Endothelial cell (in vitro differentiated cells): ENCODE results near the gene PSME2. TPM values are rescaled to one million over a fixed set of nuclear protein-coding genes. Genes with fewer than 3 reads are reported as not detected.

ENCODE experiments used
- DNase-seq: peaks from one replicate; pipeline ENCODE4 v3.0.0; 2021; ENCODE audit warnings: low spot score
- H3K27ac Mint-ChIP-seq: one replicate; pipeline ENCODE4 v1.8.0; 2021; ENCODE audit warnings: mixed read lengths, inconsistent platforms; ENCODE audit not compliant: unreplicated experiment
- H3K27me3 Mint-ChIP-seq: one replicate; pipeline ENCODE4 v1.8.0; 2021; ENCODE audit warnings: mild to moderate bottlenecking, moderate library complexity, mixed read lengths, inconsistent platforms; ENCODE audit not compliant: unreplicated experiment
- H3K36me3 Mint-ChIP-seq: one replicate; pipeline ENCODE4 v1.8.0; 2021; ENCODE audit warnings: mild to moderate bottlenecking, low read depth, mixed read lengths, inconsistent platforms; ENCODE audit not compliant: unreplicated experiment
- H3K4me1 Mint-ChIP-seq: one replicate; pipeline ENCODE4 v1.8.0; 2021; ENCODE audit warnings: mild to moderate bottlenecking, mixed read lengths, inconsistent platforms; ENCODE audit not compliant: unreplicated experiment
- H3K4me3 Mint-ChIP-seq: one replicate; pipeline ENCODE4 v1.8.0; 2021; ENCODE audit warnings: mild to moderate bottlenecking, mixed read lengths, inconsistent platforms; ENCODE audit not compliant: unreplicated experiment
- H3K9me3 Mint-ChIP-seq: one replicate; pipeline ENCODE4 v1.8.0; 2021; ENCODE audit warnings: mixed read lengths, inconsistent platforms; ENCODE audit not compliant: unreplicated experiment
- CTCF ChIP-seq: fragments of 200-600 bp; sonication (generic); IDR thresholded peaks from one replicate; pipeline ENCODE4 v1.5.0; 2021; ENCODE audit warnings: antibody characterized with exemption; ENCODE audit not compliant: unreplicated experiment
- total RNA-seq: library from RNA; stranded (reverse); fragmentation: NEBNext Ultra II Directional; extraction: Animal tissue kit (Norgen Biotek cat#: 25700); gene quantifications from one replicate; pipeline ENCODE4 v1.2.1, GENCODE V29; 2021; ENCODE audit not compliant: unreplicated experiment

PSME2 gene
- total RNA-seq, 1 donor from 2014 or later: 73.6 TPM

- peak; percentile 67 for DNase-seq
- H3K9me3 Mint-ChIP-seq: no peaks in the 10 kb centered on the region
Observed at GRCh38 chr14:24113801-24114531, 32.4 kb downstream of the PSME2 start.

GRCh38 chr14:24113379-24113800, 33.0 kb downstream of the PSME2 start:
- H3K9me3 Mint-ChIP-seq: no peaks in the 10 kb centered on the region
- peaks cover 23% of the 10 kb centered on the region for H3K4me1 Mint-ChIP-seq
- H3K27ac Mint-ChIP-seq: peak overlapping the region; percentile 97
- H3K27me3 Mint-ChIP-seq: peaks cover 10% of the 10 kb centered on the region
- TF ChIP-seq CTCF: no peak
- peaks cover 5% of the 10 kb centered on the region for H3K36me3 Mint-ChIP-seq
- no peak for DNase-seq
- peak overlapping the region; percentile 95 for H3K4me3 Mint-ChIP-seq

More at GRCh38 chr14:24113801-24114531, 32.4 kb downstream of the PSME2 start:
- Mint-ChIP-seq H3K4me1 (peaks cover 20% of the 10 kb centered on the region), H3K4me3 (peak overlapping the region; percentile 95), H3K27me3 (peaks cover 10% of the 10 kb centered on the region), H3K27ac (peak overlapping the region; percentile 97), H3K36me3 (peaks cover 11% of the 10 kb centered on the region)
- TF ChIP-seq CTCF: no peak

DNA sequence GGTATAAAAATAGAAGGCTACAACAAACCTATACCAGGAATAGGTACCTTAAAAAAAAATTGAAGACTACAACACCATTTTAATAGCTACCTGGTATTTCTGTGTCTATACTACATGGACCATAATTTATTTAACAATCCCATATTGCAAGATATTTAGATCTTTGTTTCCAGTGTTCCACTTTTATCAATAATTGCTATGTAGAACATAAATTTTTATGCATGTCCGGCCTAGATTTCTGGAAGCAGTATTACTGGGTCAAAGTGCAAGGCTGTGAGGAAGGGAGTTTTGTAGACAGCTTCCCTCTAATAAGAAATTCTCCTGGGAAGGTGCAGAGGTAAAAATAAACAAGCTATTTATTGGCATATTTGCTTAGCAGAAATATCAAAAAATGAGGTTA, 35.9 kb downstream of the PSME2 start:
- no peak overlapping the region for H3K27ac Mint-ChIP-seq
- H3K4me1 Mint-ChIP-seq: peaks cover 15% of the 10 kb centered on the region
- peaks cover 3% of the 10 kb centered on the region for H3K36me3 Mint-ChIP-seq
- no peaks in the 10 kb centered on the region for H3K9me3 Mint-ChIP-seq
- no peak overlapping the region for H3K4me3 Mint-ChIP-seq
- no peak for TF ChIP-seq CTCF
- no peak for DNase-seq
- H3K27me3 Mint-ChIP-seq: peaks cover 5% of the 10 kb centered on the region

DNA sequence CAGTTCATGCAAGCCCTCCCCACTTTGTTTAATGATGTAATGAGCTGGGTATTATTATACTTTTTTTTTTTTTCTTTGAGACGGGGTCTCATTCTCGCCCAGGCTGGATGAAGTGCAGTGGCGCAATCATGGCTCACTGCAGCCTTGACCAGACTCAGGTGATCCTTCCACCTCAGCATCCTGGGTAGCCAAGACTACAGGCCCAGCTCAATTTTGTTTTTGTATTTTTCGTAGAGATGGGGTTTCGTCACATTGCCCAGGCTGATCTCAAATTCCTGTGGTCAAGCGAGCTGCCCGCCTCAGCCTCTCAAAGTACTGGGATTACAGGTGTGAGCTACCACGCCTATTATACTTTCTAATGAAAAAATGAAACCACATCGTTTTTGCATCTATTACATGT, 36.4 kb downstream of the PSME2 start:
- Mint-ChIP-seq H3K4me3 (no peak overlapping the region), H3K4me1 (peaks cover 10% of the 10 kb centered on the region), H3K36me3 (peaks cover 5% of the 10 kb centered on the region), H3K9me3 (no peaks in the 10 kb centered on the region), H3K27ac (no peak overlapping the region), H3K27me3 (peaks cover 4% of the 10 kb centered on the region)
- no peak for DNase-seq
- no peak for TF ChIP-seq CTCF

DNA sequence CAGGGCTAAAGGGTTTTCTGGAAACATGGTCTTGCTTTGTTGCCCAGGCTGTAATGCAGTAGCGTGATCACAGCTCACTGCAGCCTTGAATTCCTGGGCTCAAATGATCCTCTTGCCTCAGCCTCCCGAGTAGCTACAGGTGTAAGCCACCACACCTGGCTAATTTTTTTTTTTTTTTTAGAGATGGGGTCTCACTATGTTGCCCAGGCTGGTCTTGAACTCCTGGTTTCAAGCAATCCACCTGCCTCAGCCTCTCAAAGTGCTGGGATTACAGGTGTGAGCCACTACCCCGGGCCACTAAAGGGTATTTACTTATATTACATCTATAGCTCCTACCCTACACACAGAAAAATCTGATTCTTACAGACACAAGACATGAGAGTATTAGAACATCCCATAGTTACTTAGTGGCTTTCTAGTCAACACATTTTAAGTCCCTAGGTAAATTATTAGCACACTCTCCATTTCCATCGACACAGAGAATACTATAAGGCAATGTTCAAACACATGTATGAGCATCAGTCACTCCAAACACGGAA, 38.0 kb downstream of the PSME2 start:
- Mint-ChIP-seq H3K27ac (peak overlapping the region; percentile 78), H3K4me3 (no peak overlapping the region), H3K4me1 (peaks cover 8% of the 10 kb centered on the region), H3K27me3 (peaks cover 2% of the 10 kb centered on the region), H3K36me3 (peaks cover 19% of the 10 kb centered on the region), H3K9me3 (no peaks in the 10 kb centered on the region)
- no peak for TF ChIP-seq CTCF
- DNase-seq: no peak
